ENCODE measurements around the gene PLXDC2. TPM values are rescaled to one million over a fixed set of nuclear protein-coding genes. Genes with fewer than 3 reads are reported as not detected.

PLXDC2 gene
- total RNA-seq, 3 donors from 2014 or later (not counting 1 experiment from before 2014, with no cell fraction given): 16.9 to 22.9 (median 21.6) TPM

GRCh38 chr10:19920075-19920726, 104.0 kb downstream of the PLXDC2 start:
- Histone ChIP-seq H3K9me3 (ENCODE audit: control insufficient read depth, insufficient read depth, low read length) (no peaks in the 10 kb centered on the region), H3K27me3 (ENCODE audit: control insufficient read depth, insufficient read depth, low read length) (no peaks in the 10 kb centered on the region), H3K4me1 (ENCODE audit: control insufficient read depth, insufficient read depth, low read length) (no peaks in the 10 kb centered on the region), H3K36me3 (ENCODE audit: control insufficient read depth, insufficient read depth, low read length) (no peaks in the 10 kb centered on the region), H3K4me3 (ENCODE audit: low read length) (no peak overlapping the region), H3K27ac (ENCODE audit: low read length) (no peak overlapping the region)
- no peak for TF ChIP-seq CTCF (IDR thresholded peaks at IDR 0.05)
- H3K36me3 Mint-ChIP-seq: no peaks in the 10 kb centered on the region
- ATAC-seq (no peak), DNase-seq (no peak)
- WGBS (ENCODE audit: insufficient coverage): 94% methylated on average over 4 of the region's 4 CpGs
- intact Hi-C loops (cut with micrococcal nuclease): no loop called here
- H3K27ac Mint-ChIP-seq: no peak overlapping the region
- no peak overlapping the region for H3K4me3 Mint-ChIP-seq
- no peaks in the 10 kb centered on the region for H3K27me3 Mint-ChIP-seq (ENCODE audit: low read depth in 2 of 2)
- no peaks in the 10 kb centered on the region for H3K9me3 Mint-ChIP-seq
- H3K4me1 Mint-ChIP-seq: peaks cover 12 to 16% of the 10 kb centered on the region in 2 donors

GRCh38 chr10:19921300-19922140, 105.3 kb downstream of the PLXDC2 start:
- DNase-seq (no peak), ATAC-seq (no peak)
- Histone ChIP-seq H3K4me3 (ENCODE audit: low read length) (no peak overlapping the region), H3K27me3 (ENCODE audit: control insufficient read depth, insufficient read depth, low read length) (no peaks in the 10 kb centered on the region), H3K9me3 (ENCODE audit: control insufficient read depth, insufficient read depth, low read length) (no peaks in the 10 kb centered on the region), H3K4me1 (ENCODE audit: control insufficient read depth, insufficient read depth, low read length) (no peaks in the 10 kb centered on the region), H3K27ac (ENCODE audit: low read length) (no peak overlapping the region), H3K36me3 (ENCODE audit: control insufficient read depth, insufficient read depth, low read length) (no peaks in the 10 kb centered on the region)
- no peak overlapping the region for H3K4me3 Mint-ChIP-seq
- H3K4me1 Mint-ChIP-seq: peaks cover 12 to 16% of the 10 kb centered on the region in 2 donors
- H3K27ac Mint-ChIP-seq: no peak overlapping the region
- H3K9me3 Mint-ChIP-seq: no peaks in the 10 kb centered on the region
- H3K36me3 Mint-ChIP-seq: no peaks in the 10 kb centered on the region
- no peak for TF ChIP-seq CTCF (IDR thresholded peaks at IDR 0.05)
- H3K27me3 Mint-ChIP-seq (ENCODE audit: low read depth in 2 of 2): no peaks in the 10 kb centered on the region
- intact Hi-C loops (cut with micrococcal nuclease): no loop called here
- WGBS (ENCODE audit: insufficient coverage): 95% methylated on average over 11 of the region's 13 CpGs

- intact Hi-C loops (cut with micrococcal nuclease): no loop called here
- H3K9me3 Mint-ChIP-seq: no peaks in the 10 kb centered on the region
- Histone ChIP-seq H3K9me3 (ENCODE audit: control insufficient read depth, insufficient read depth, low read length) (no peaks in the 10 kb centered on the region), H3K4me3 (ENCODE audit: low read length) (no peak overlapping the region), H3K27me3 (ENCODE audit: control insufficient read depth, insufficient read depth, low read length) (no peaks in the 10 kb centered on the region), H3K27ac (ENCODE audit: low read length) (no peak overlapping the region), H3K4me1 (ENCODE audit: control insufficient read depth, insufficient read depth, low read length) (no peaks in the 10 kb centered on the region), H3K36me3 (ENCODE audit: control insufficient read depth, insufficient read depth, low read length) (no peaks in the 10 kb centered on the region)
- WGBS (ENCODE audit: insufficient coverage): 94% methylated on average over 3 of the region's 3 CpGs
- DNase-seq: no peak
- peaks cover 12 to 16% of the 10 kb centered on the region in 2 donors for H3K4me1 Mint-ChIP-seq
- no peak for TF ChIP-seq CTCF (IDR thresholded peaks at IDR 0.05)
- no peaks in the 10 kb centered on the region for H3K27me3 Mint-ChIP-seq (ENCODE audit: low read depth in 2 of 2)
- no peak overlapping the region for H3K4me3 Mint-ChIP-seq
- no peaks in the 10 kb centered on the region for H3K36me3 Mint-ChIP-seq
- no peak for ATAC-seq
- no peak overlapping the region for H3K27ac Mint-ChIP-seq
Measured at GRCh38 chr10:19922236-19922963, 106.2 kb downstream of the PLXDC2 start.

Data from natural killer cell (primary cell).